SKM-1 treated with dmso at 0.1 percent for 144 hours (cell line): ENCODE results near the gene NTN3.

Experiments used
- DNase-seq: peaks from one replicate; lab custom pipeline; 2025; ENCODE audit not compliant: unreplicated experiment; lab: John Stamatoyannopoulos, UW

NTN3 gene

GRCh38 chr16:2496223-2497115 is 25.4 kb downstream of the NTN3 start:
- DNase-seq = no peak

- DNase-seq = no peak
Measured at GRCh38 chr16:2497116-2497630, 26.1 kb downstream of the NTN3 start.

- no peak for DNase-seq
Measured at GRCh38 chr16:2497695-2498484, 26.8 kb downstream of the NTN3 start.

- DNase-seq = no peak
Measured at GRCh38 chr16:2498531-2499253, 27.6 kb downstream of the NTN3 start.

- no peak for DNase-seq
Measured at GRCh38 chr16:2499454-2499853, 28.4 kb downstream of the NTN3 start.

GRCh38 chr16:2499890-2500429 is 28.9 kb downstream of the NTN3 start:
- DNase-seq = no peak

- no peak for DNase-seq
Measured at GRCh38 chr16:2500430-2500917, 29.4 kb downstream of the NTN3 start.

- DNase-seq = peak; percentile 44
Measured at GRCh38 chr16:2500918-2501750, 30.0 kb downstream of the NTN3 start.

- no peak for DNase-seq
Measured at GRCh38 chr16:2501946-2502895, 31.1 kb downstream of the NTN3 start.

GRCh38 chr16:2505695-2506094 is 34.6 kb downstream of the NTN3 start:
- no peak for DNase-seq

- DNase-seq = peak; percentile 19
Measured at GRCh38 chr16:2507052-2507659, 36.1 kb downstream of the NTN3 start.

- peak; percentile 52 for DNase-seq
Measured at GRCh38 chr16:2507665-2508064, 36.6 kb downstream of the NTN3 start.

- DNase-seq = no peak
Measured at GRCh38 chr16:2508722-2509400, 37.8 kb downstream of the NTN3 start.

GRCh38 chr16:2511128-2511800 is 40.2 kb downstream of the NTN3 start:
- no peak for DNase-seq

GRCh38 chr16:2511996-2512734 is 41.1 kb downstream of the NTN3 start:
- no peak for DNase-seq

GRCh38 chr16:2512735-2513404 is 41.8 kb downstream of the NTN3 start:
- no peak for DNase-seq
